Dedifferentiated amniotic fluid mesenchymal stem cell (primary cell): ENCODE measurements around the gene KRTAP5-5.

Source experiments
- DNase-seq: peaks from one replicate; pipeline ENCODE4 v3.0.0-alpha.2; 2016; ENCODE audit errors: extremely low spot score

KRTAP5-5 gene

GRCh38 chr11:1679881-1680280, 50.3 kb downstream of the KRTAP5-5 start:
- no peak for DNase-seq
